Mucosa of descending colon (tissue), 3 donors: Measurements from ENCODE around the gene CRACR2B. TPM values are rescaled to one million over a fixed set of nuclear protein-coding genes. Genes with fewer than 3 reads are reported as not detected.

ENCODE experiments used
- ATAC-seq: fragments of 200-7000 bp; cut with Tn5 transposase; one replicate; pipeline ENCODE4 v1.9.1; 2020; ENCODE audit warnings: mild to moderate bottlenecking, moderate library complexity
- DNase-seq, 3 donors: peaks; one replicate each; pipeline ENCODE4 v3.0.0-alpha.2; 2020
- H3K36me3 ChIP-seq: fragments of 200-600 bp; one replicate; pipeline ENCODE4 v1.8.0; 2021; ENCODE audit warnings: low read depth, mild to moderate bottlenecking
- H3K4me1 ChIP-seq: fragments of 200-600 bp; one replicate; pipeline ENCODE4 v1.8.0; 2021; ENCODE audit warnings: low read depth, mild to moderate bottlenecking
- H3K4me3 ChIP-seq: fragments of 200-600 bp; one replicate; pipeline ENCODE4 v1.8.0; 2021; ENCODE audit warnings: mild to moderate bottlenecking
- H3K9me3 ChIP-seq: fragments of 200-600 bp; one replicate; pipeline ENCODE4 v1.8.0; 2021; ENCODE audit warnings: mild to moderate bottlenecking
- CTCF ChIP-seq: fragments of 200-600 bp; IDR thresholded peaks from one replicate; pipeline ENCODE4 v1.8.0; 2022; ENCODE audit warnings: antibody characterized with exemption, mild to moderate bottlenecking
- intact Hi-C, 2 donors: fragments of 100-400 bp; cut with DNase I in 1 of 2; cut with micrococcal nuclease in 1 of 2; formaldehyde crosslinking; loops; one replicate each; pipeline versions ENCODE4 v1.11.0 to v1.11.1; 2022; cut with DNase I, micrococcal nuclease
- total RNA-seq, 3 donors: library from RNA; stranded (reverse); fragmentation: NEBNext Ultra II Directional in 2 of 3; extraction: Animal tissue kit (Norgen Biotek cat#: 25700) in 2 of 3; gene quantifications; one replicate each; pipeline versions ENCODE4 v1.2.1 to v1.2.4, GENCODE V29; 2021 to 2023
- donor health status: DM: no; HTN: no; CAD: no; lungs with moderate emphysema.
- donor health status: DM: no; HTN: no; CAD: no.
- donor health status: DM: no; HTN: yes; CAD: no.

The CRACR2B gene
- total RNA-seq, 3 donors from 2014 or later, result 43.5 to 137 (median 129) TPM

GRCh38 chr11:858762-859339 is 31.1 kb downstream of the CRACR2B start:
- no peaks in the 10 kb centered on the region for H3K9me3 ChIP-seq
- no peaks in the 10 kb centered on the region for H3K36me3 ChIP-seq
- peaks cover 7% of the 10 kb centered on the region for H3K4me1 ChIP-seq
- no peak for ATAC-seq
- intact Hi-C loops, result no loop called here
- no peak overlapping the region for H3K4me3 ChIP-seq
- no peak for DNase-seq
- no peak for TF ChIP-seq CTCF

GRCh38 chr11:859394-860131 is 31.8 kb downstream of the CRACR2B start:
- Histone ChIP-seq H3K4me1 (peaks cover 7% of the 10 kb centered on the region), H3K36me3 (no peaks in the 10 kb centered on the region), H3K9me3 (no peaks in the 10 kb centered on the region), H3K4me3 (no peak overlapping the region)
- no peak for TF ChIP-seq CTCF
- DNase-seq (peak; percentile 82 to 88 (median 83)), ATAC-seq (peak; percentile 72)
- intact Hi-C loops, result no loop called here

- intact Hi-C loops, result no loop called here
- DNase-seq, result no peak
- Histone ChIP-seq H3K4me1 (peaks cover 7% of the 10 kb centered on the region), H3K4me3 (no peak overlapping the region), H3K36me3 (no peaks in the 10 kb centered on the region), H3K9me3 (no peaks in the 10 kb centered on the region)
- peak; percentile 4 for ATAC-seq
- no peak for TF ChIP-seq CTCF
Measured at GRCh38 chr11:860234-861104, 32.8 kb downstream of the CRACR2B start.

GRCh38 chr11:861105-861479 is 33.4 kb downstream of the CRACR2B start:
- intact Hi-C loops, result no loop called here
- peaks cover 7% of the 10 kb centered on the region for H3K4me1 ChIP-seq
- no peaks in the 10 kb centered on the region for H3K9me3 ChIP-seq
- TF ChIP-seq CTCF, result no peak
- no peaks in the 10 kb centered on the region for H3K36me3 ChIP-seq
- ATAC-seq (no peak), DNase-seq (no peak)
- no peak overlapping the region for H3K4me3 ChIP-seq

GRCh38 chr11:862081-862661 is 34.5 kb downstream of the CRACR2B start:
- no peaks in the 10 kb centered on the region for H3K9me3 ChIP-seq
- H3K4me1 ChIP-seq, result peaks cover 7% of the 10 kb centered on the region
- peak in 2 of 3 donors; percentile 64 to 70 for DNase-seq
- intact Hi-C loops, result no loop called here
- no peaks in the 10 kb centered on the region for H3K36me3 ChIP-seq
- ATAC-seq, result peak; percentile 28
- no peak for TF ChIP-seq CTCF
- no peak overlapping the region for H3K4me3 ChIP-seq
